Kidney epithelial cell (primary cell): Measurements from ENCODE around the gene LILRB5. TPM values are rescaled to one million over a fixed set of nuclear protein-coding genes. Genes with fewer than 3 reads are reported as not detected.

Source experiments
- DNase-seq: peaks from one replicate; pipeline ENCODE4 v3.0.0-alpha.2; 2010; ENCODE audit warnings: low read depth
- H3K27me3 ChIP-seq: 2 replicates; pipeline ENCODE4 v1.6.0; 2011; ENCODE audit warnings: low read length; ENCODE audit not compliant: control insufficient read depth, insufficient read depth
- H3K36me3 ChIP-seq: 2 replicates; pipeline ENCODE4 v1.5.1; 2011; ENCODE audit warnings: low read length; ENCODE audit not compliant: control insufficient read depth, insufficient read depth
- H3K4me3 ChIP-seq: 2 replicates; pipeline ENCODE4 v1.5.1; 2011; ENCODE audit warnings: low read depth, mild to moderate bottlenecking, control low read depth, low read length
- total RNA-seq: library from RNA; depleted of rRNA; stranded (reverse); fragments of >200 nt; gene quantifications from 2 replicates; pipeline ENCODE4 v1.2.3, GENCODE V29; 2015
- TF ChIP-seq, protein P1 (sequence below): IDR thresholded peaks from 2 replicates; pipeline ENCODE4 v1.5.1; 2011; ENCODE audit warnings: mild to moderate bottlenecking, moderate library complexity, low read length, control low read depth, inconsistent platforms; ENCODE audit not compliant: insufficient read depth, poor library complexity, severe bottlenecking

LILRB5 gene
- total RNA-seq, 1 donor from 2014 or later, result 0.04 TPM

DNA sequence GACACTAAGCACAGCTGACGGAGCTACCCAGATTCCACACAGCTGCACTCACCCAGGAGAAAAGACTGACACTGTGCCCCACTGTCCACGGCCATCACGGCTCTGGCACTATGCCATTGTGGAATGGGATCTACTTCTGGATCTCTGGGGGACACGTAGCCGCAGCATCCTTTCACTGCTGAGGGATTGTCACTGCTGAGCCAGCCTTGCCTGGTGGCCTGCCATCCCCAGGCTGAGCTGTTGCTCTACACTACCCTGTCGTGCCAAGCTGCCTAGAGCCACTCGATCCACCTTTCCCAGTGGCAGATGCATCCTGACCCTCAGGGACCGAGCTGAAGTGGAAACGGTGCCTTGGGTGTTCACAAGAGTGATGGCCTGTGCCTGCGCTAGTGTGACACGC lies 5.0 kb upstream of the LILRB5 start:
- H3K4me3 ChIP-seq, result no peak overlapping the region
- TF ChIP-seq, protein P1, sequence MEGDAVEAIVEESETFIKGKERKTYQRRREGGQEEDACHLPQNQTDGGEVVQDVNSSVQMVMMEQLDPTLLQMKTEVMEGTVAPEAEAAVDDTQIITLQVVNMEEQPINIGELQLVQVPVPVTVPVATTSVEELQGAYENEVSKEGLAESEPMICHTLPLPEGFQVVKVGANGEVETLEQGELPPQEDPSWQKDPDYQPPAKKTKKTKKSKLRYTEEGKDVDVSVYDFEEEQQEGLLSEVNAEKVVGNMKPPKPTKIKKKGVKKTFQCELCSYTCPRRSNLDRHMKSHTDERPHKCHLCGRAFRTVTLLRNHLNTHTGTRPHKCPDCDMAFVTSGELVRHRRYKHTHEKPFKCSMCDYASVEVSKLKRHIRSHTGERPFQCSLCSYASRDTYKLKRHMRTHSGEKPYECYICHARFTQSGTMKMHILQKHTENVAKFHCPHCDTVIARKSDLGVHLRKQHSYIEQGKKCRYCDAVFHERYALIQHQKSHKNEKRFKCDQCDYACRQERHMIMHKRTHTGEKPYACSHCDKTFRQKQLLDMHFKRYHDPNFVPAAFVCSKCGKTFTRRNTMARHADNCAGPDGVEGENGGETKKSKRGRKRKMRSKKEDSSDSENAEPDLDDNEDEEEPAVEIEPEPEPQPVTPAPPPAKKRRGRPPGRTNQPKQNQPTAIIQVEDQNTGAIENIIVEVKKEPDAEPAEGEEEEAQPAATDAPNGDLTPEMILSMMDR, result no peak
- no peak for DNase-seq

DNA sequence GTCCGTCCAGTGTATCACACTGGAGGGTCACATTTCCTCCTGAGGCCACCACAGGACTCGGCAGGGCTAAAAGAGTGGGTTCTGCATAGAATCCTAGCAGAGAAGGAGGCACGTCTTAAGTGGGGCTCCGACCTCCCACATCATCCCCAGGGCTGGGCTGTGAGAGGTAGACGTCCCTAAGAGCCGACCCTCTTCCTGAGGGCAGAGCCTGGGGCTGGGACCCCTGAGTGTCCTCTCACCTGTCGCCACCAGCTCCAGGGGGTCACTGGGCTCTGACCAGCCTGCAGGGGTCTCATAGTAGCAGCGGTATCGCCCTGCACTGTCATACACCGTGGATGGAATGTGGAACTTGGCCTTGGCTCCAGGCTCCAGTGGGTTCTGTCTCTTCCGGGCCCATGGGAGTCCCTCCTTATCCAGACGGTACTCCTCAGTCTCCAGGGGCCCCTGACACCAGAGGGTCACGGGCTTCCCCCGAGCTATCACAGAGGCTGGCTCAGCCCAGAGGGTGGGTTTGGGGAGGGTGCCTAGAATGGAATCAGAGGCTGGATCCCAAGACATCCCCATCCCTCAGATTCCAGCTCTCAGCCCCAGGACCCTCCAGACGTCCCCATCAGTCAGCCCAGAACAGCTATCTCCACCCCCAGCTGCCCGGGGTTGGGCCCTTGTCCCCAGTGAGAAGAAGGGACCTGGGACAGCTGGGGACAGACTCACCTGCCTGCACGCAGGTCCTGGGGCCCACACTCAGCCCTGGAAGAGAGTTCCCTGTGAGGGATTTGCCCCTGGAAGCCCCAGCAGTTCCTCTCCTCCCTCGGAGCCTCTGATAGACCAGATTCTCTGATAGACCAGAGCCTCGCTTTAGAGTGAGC lies 590 bp downstream of the LILRB5 start:
- H3K4me3 ChIP-seq, result no peak overlapping the region
- DNase-seq, result no peak
- H3K27me3 ChIP-seq, result peaks cover 14% of the 10 kb centered on the region
- TF ChIP-seq, protein P1, result no peak
- H3K36me3 ChIP-seq, result no peaks in the 10 kb centered on the region

More for the DNA sequence above, 5.0 kb upstream of the LILRB5 start:
- H3K27me3 ChIP-seq, result no peaks in the 10 kb centered on the region
- no peaks in the 10 kb centered on the region for H3K36me3 ChIP-seq

DNA sequence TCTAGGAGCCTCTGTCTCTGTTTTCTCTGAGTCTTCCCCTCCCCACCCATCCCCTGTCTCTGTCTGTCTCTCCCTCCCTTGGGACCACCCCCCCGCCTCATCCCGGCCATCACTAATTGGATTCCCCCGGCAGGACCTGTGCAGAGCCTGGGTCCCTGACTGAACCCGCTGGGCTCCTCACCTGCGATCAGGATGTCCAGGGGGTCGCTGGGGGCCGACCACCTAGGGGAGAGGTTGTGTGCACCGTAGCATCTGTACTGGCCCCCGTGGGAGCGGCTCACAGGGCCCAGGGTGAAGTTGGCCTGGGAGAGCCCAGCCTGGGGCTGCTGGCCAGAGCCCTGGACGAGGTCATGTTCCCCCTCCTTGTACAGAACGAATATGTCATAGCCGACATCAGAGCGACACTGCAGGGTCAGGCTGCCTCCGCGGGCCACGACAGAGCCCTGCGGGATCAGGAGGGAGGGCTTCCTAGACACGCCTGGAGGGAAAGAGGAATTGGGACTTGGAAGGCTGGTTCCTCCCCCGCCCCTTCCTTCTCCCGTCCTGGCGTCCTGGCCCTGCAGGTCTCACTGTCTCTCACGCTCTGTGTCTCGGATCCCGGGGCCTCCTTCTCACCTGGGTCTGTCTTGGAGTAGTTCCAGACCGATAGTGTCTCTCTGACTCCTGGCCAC lies 1.8 kb downstream of the LILRB5 start:
- no peak overlapping the region for H3K4me3 ChIP-seq
- DNase-seq, result no peak
- H3K27me3 ChIP-seq, result peaks cover 14% of the 10 kb centered on the region
- TF ChIP-seq, protein P1, result no peak
- H3K36me3 ChIP-seq, result no peaks in the 10 kb centered on the region

DNA sequence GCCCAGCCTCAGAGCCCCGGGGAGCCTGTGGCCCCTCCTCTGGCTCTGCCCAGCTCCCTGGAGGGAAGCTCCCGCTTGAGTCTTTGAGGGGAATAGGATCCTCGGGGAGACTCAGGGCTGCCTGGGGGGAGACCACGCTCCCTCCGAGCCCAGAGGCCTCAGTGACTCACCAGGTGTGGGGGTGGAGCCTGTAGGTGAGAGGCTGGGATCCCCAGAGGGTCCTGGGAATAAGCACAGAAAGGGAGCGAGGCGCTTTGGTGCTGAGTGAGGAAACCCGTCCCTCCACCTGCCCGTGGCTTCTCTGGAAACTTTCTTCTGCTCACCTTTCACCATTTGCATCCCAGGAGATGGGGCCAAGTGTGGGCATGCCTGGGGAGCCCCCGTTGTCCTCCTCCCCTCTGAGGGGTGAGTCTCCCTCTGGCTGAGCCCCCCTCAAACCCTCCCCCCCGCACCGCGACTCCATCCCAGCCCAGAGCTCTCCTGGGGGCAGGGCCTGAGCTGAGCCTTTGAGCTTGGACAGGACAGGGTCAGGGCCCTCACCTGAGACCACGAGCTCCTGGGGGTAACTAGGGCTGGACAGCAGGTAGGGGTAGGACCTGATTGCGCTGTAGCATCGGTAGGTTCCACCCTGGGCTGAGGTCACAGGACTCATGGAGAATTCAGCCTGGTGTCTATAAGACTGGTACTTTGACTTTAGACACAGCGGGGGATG lies 2.7 kb downstream of the LILRB5 start:
- TF ChIP-seq, protein P1, result no peak
- H3K36me3 ChIP-seq, result no peaks in the 10 kb centered on the region
- no peak for DNase-seq
- H3K4me3 ChIP-seq, result no peak overlapping the region
- peaks cover 14% of the 10 kb centered on the region for H3K27me3 ChIP-seq

DNA sequence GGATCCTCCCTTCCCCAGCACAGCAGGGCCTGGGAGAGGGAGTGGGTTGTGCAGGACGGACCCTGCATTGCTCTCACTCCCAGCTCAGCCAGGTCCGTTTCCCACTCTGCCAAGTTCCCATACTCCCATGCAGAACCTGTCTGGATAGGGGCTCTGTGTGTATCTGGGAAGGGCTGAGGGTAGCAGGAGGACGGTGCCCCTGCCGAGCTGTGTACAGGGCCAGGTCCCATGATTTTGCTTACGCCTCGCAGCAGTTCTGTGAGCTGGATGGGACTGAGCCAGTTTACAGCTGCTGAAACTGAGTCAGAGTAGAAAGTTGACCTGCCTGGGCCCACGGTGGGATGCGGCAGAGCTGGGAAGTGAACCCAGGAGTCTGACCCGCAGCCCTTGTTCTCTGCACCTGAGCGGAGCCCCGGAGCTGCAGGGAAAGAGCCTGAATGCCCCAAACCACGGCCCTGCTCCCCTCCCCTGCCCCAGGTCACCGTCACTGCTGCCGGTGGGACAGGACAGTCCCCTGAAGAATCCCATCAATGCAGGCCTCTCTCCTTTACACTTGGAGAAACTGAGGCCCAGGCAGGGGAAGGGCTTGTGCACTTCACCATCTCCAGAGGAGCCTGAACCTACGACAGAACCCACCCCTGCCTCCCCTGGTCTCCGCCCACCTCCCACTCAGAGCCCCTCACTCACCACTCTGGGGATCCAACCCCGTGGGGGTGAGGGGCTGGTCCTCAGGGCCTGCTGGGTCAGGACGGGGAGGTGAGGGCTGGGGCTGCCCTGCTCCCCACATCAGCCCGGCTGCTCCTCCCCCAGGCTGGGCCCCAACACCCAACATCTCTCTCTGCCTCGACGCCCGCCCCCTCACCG lies 3.5 kb downstream of the LILRB5 start:
- Histone ChIP-seq H3K36me3 (no peaks in the 10 kb centered on the region), H3K4me3 (no peak overlapping the region), H3K27me3 (peaks cover 14% of the 10 kb centered on the region)
- TF ChIP-seq, protein P1, result no peak
- no peak for DNase-seq
